Stimulated activated CD4-positive, alpha-beta T cell treated with anti-CD3 and anti-CD28 coated beads, Interleukin-12 subunit alpha, Interleukin-12 subunit beta, amount 100 ng/mL, for 24 hours (primary cell): ENCODE results near the gene BORCS6.
A peak's percentile ranks its signal among the peaks of the same experiment; 100 is the strongest.
"Not testable (repeated sequence)": the region's sequence is repeated elsewhere in the genome, so short reads cannot be mapped to it uniquely, and the experiment has no call there.

ENCODE experiments used
- DNase-seq, 2 experiments: peaks; one replicate each; pipeline ENCODE4 v3.0.0-alpha.2; 2020; ENCODE audit warnings: low read depth in 2 of 2

Gene BORCS6

DNA sequence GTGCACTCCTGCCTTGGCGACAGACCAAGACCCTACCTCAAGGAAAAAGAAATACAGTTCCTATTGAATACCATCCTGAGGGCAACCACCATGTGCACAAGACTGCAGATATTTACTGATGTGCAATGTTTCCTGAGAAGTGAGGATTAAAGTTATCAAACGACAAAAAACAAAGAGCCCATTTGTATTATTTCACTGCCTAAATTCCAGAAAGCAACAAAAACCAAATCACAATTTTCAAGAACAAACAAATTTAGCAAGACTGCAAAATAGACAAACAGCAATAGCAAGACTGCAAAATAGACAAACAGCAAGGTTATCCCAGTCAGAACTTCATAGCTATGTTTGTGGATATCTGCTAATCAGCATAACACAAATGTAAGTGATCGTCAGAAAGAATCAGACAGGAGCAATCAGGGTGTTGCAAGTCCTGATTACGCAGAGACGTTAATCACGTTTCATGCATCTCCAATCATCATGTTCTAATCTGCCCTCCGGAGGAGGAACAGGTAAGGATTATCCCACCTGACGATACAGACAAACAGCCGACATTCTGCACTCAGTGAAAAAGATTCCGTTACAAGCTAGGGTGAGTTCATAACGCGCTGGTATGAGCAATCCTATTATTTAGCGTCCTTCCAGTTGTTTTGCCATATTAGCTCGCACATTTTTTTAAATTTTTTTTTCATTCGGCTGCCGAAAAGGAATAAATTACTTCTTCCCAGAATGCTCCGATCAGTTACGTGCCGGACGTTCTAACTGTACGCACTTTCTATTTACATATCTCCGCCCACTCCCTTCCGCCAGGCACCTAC, 16.7 kb downstream of the BORCS6 start:
- DNase-seq, result peak in 1 of 2 experiments; percentile 75

DNA sequence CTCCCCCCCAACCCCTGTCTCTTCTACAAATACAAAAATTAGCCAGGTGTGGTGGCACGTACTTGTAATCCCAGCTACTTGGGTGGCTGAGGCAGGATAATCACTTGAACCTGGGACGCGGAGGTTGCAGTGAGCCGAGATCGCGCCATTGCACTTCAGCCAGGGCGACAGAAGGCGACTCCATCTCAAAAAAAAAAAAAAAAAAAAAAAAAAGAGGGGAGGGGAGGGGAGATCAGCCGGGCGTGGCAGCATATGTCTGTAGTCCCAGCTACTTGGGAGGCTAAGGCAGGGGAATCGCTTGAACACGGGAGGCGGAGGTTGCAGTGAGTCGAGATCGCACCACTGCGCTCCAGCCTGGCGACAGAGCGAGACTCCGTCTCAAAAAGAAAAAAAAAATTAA, 19.8 kb downstream of the BORCS6 start:
- not testable (repeated sequence) for DNase-seq

DNA sequence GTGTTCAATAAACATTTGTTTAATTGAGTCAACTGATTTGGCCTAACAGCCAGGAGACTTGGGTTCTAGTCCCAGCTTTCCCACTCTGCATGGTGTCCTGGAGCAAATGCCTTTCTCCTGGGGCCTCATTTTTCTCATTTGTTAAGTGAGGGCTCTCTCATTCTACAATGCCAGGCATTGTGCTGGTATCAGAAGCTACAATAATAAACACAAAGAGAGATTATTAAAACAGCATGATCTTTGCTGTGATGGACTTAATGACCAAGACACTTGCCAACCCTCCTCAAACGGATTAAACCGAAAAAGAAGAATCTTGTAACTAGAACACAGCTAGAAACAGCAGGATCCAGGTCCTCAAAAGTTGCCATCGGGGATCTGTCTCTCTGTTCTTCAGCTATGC, 22.5 kb downstream of the BORCS6 start:
- no peak for DNase-seq

DNA sequence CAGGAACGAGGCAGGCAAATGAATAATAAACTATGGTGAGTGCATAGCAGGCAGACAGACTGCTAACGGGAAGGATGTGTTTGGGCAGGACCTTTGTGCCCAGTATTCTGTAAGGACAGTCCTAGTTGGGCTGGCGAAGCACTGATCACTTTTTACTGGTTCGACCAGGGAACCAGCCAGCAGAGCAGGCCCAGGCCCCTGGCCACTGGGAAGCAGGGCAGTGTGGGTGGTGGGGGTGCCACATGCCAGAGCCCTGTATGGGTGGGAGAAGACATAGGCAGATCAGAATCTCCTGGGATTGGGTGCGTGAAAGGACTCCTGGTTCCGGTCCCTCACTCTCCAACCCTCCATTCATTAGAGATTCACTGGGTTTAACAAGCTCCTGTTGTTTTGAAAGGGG, 23.2 kb downstream of the BORCS6 start:
- no peak for DNase-seq

DNA sequence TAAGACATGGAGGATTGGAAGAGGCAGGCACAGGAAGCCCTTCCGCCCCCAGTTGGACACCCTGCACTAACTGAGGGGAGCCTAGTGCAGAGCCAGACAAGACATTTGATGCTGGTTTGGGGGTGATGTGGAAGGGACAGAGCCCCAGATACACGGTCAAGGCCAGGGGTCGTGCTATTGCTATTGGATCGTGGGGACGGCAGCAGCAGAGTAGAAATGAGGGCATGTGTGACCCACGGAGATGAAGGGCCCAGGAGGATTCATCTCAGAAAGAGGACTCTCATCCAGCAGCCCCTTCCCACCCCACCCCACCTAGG, 25.2 kb downstream of the BORCS6 start:
- no peak for DNase-seq

DNA sequence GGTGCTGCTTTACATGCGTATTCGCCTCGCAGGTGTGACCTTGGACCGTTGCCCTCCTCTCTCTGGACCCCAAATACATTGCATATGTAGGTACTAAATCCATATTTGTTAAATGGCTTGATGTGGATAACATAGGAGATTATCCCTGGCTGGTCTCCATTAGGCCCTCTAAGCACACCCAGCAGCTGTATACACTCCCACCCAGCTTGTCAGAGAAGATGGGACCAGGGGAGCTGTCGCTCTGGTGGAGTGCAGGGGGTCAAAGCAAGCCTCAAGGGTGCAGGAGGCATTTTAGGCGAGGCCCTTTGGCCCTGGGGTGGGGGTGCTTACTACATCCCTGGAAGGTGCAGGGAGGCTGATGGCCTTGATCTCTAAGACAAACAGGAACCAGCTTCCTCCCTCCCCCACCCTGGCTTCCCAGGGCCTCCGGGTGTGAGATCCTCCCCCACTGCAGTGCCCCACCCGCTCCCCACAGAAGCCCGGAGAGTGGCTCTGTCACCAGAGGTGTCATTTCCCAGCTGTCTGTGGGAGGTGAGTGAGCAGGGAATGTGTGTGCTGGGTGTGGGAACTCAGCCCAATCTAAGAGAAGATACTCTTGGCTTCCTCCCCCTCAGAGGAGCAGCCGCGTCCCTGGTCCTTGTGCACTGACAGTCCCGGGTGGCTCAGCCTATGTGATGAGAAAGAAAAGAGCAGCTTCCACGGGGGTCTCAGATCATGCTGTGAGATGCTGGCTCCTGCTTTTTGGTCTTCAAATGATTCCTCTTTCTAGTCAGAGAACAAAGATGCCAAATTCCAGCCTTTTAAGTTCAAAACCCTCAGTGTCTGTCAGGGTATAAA, 25.8 kb downstream of the BORCS6 start:
- DNase-seq, result peak; percentile 61 to 79

DNA sequence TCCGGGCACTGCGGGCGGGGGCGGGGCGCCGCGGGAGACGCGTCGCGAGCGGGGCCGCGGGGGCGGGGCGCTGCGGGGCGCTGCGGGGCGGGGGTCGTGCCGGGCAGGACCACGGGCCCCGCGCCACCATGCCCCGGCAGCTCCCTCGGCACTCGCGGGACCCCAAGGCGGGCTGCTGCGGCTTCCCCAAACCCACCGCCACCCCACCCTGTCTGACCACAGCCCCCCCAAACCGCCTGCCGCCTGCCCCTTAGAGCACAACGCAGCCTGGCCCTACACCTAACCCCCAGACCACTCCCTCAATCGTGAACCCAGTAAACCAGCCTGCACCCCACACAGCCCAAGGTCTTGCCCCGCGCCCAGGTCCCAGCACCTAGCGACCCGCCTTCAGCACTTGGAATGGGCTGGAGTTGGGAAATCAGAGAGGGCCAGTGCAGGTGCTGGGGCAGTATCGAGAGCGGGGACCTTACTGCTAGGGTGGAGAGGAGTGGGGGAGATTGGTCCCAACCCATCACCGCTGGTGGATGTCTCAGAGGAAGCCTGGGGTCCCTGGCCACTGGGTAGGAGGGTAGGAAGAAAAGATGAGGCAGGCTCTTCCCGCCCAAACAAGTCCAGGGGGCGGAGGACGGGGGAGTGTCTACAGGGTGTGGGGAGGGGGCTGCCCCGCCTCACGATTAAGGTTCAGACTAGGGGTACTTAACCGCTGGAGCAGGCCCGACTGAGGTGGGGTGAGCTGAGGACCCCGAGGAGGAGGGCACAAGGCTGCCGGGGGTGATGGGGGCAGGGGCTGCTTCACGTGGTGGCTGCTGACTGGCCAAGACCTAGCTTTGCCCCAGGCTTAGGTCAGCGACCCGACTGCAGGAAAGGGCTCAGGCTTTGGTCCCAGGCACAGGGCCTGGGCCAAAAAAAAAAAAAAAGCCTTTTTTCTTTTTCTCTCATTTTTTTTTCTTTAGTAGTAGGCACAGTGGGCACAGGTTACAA, 26.7 kb downstream of the BORCS6 start:
- no peak for DNase-seq

DNA sequence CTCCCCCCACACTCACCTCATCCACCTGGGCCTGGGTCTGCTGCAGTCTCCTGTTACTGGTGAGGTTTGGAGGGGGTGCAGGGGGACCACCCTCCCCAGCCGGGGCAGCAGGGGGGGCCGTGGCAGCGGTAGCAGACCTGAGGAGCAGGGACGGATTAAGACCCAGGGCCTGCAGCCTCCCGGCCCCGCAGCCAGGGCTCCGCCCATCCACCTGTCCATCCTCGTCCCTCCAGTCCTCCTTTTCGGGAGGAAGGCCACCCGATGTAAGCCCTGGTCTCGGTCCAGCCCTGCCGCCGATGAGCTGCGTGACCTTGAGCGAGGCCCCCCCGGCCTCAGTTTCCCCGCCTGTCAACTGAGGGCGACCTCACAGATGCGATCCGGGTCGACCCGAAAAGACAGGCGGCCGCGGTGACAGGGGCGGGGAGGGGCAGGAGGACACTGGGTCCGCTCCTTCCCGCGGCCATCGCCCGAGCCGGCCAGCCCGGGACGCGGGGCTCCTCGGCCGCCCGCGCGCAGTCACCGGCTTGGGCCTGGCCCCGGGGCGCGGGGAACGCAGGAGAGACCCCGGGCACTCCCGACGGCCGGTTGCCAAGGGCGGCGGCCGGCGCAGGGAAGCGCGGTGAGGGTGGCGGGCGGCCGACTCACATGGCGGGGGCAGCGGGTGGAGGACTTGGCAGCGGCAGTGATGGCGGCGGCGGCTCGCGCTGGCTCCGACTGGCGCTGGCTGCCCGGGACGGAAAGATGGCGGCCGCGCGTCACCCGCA, 27.6 kb downstream of the BORCS6 start, which contains the start of gene VAMP2:
TSS of gene VAMP2 (minus strand) at position 716 of the 764 bp plus-strand sequence. CDS start at position 647, 69 bp downstream.
- peak; percentile 65 to 71 for DNase-seq

DNA sequence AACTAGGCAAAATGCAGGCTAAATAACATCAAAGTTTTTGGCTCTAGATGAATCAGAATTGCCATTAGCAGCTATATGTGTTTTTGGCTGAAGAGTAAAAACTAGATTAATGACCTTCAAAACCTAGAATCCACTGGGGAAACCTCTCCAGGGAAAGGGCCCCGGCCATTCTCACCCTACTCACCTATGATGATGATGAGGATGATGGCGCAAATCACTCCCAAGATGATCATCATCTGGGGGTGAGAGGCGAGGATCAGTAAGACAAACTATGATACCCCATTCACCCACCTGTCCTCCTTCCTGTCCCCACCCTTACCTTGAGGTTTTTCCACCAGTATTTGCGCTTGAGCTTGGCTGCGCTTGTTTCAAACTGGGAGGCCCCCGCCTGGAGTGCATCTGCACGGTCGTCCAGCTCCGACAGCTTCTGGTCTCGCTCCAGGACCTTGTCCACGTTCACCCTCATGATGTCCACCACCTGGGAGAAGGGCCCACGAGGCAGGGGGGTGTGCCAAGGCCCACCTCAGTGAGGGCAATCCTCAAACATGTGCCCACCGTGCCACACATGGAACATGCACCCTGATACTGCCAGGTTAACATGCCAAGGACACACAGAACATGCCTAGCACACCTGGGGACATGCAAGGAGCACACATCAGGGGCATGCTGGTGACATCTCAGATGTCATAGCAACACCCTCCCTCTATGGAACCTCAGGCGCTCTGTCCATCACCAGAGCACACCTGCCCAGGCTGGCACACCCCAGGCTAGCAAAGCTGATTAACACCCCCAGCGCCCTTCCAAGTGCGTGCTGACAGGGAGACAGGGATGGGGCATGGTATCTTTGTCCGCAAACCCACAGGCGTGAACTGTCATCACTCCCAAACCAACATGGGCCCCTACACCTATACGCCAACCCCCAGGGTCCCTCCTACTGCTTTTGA, 28.4 kb downstream of the BORCS6 start:
- no peak for DNase-seq

DNA sequence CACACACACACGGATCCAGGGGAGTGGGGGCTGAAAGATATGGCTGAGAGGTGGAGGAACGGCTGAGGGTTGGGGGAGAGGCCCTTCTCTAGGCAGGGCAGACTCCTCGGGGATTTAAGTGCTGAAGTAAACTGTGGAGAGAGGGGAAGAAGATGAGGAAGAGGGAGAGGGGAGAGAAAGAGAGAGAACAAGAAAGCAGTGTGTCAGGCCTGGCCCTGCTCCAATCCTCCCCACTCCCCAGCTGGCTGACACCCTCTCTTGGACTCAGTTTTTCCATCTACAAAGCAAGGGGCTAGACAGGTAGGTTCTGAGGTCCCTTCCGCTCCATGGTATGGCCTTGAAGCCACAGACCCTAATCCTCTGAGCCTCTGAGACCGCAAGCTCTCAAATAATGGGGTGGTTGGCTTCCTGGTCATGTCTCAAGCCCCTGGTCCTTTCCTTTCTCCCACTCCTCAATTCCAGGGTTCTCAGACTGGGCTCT, 29.2 kb downstream of the BORCS6 start:
- no peak for DNase-seq

DNA sequence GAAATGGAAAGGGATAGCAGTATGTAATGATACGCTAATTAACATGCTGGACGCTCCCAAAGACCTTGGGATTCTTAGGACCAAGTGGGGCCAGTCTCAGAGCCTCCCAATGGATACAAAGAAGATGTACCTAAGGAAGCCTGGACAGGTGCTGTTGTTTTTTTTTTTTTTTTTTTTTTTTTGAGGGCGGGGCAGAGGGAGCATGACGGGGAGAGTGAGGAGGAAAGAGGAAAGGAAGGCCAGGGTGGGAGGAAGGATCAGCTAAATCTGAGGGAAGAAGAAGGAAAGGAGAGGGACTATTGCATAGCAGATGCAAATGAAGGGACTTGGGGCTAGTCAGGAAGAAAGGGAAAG, 29.8 kb downstream of the BORCS6 start:
- DNase-seq, result no peak

DNA sequence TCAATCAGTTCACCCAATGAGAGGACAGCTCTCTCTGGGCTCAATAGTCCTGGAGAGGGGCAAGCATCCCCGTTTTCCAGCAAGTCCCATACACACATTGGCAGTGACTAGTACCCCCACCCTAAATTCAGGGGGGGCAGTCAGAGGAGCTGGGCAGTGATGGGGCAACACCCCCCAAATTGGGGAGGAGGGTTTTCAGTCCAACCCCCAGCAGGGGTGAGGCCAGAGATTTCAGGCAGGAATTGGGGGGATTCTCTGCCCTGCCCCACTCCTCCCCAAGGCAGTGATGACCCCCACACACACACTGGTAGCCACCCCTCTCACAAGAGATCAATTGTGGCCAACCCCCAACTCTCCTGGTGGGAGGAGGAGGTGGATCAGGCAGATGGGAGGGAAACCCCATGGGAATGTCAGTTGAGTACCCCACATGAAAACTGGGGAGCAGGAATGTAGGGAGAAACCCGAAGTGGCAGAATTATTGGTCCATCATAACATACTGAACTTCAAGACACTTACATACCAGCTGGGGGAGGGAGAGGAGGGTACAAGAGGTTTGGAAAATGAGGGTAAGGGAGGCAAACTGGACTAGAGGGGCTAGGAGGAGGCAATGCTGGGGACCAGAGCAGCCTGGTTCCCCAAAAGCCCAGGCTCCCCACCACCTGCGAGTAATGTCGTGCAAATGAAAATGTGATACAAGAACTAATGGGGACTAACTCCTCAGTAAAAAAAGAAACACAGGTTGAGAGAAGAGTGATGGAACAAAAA, 30.3 kb downstream of the BORCS6 start:
- DNase-seq, result no peak

DNA sequence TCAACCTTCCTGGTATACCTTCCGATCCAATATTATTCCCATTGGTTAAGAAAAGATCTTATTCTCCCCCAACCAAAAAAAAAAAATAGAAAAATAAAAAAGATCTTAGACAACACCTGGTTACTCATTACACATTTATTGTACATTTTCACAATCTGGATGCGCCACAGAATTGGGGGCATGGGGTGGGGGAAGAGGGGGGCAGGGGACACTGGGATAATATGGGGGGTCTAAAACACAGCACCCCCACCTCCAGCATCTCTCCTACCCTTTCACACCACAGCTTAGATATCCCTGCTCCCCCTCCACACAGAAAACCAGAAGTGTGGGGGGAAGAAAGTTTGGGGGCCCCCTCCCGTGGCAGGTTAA, 31.0 kb downstream of the BORCS6 start:
- DNase-seq, result no peak

DNA sequence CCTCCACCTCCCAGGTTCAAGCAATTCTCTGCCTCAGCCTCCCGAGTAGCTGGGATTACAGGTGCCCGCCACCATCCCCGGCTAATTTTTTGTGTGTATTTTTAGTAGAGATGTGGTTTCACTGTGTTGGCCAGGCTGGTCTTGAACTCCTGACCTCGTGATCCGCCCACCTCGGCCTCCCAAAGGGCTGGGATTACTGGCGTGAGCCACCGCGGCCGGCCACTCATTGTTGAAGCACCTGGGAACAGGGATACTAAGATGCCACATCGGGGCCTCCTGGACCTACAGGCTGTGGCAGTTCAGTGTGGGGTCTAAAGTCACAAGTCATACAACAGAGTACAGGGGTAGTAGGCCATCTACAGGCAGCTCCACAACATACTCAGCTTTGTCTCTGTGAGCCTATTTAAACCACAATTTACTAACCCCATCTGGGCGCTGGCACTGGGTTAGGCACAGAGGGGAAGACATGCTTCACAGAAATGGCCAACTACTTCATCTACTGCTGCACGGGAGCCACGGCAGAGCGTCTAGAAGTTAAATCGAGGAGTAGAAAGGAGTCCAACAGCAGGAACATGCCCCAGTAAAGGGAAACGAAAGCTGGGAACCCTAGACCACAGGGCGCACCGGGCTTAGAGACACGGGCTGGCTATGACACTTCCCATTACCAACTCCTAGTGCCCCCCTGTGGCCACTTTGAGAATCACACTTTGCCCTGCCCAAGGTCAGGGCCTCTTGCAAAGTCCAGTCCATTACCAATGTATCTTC, 31.5 kb downstream of the BORCS6 start:
- DNase-seq, result peak; percentile 63 to 90

DNA sequence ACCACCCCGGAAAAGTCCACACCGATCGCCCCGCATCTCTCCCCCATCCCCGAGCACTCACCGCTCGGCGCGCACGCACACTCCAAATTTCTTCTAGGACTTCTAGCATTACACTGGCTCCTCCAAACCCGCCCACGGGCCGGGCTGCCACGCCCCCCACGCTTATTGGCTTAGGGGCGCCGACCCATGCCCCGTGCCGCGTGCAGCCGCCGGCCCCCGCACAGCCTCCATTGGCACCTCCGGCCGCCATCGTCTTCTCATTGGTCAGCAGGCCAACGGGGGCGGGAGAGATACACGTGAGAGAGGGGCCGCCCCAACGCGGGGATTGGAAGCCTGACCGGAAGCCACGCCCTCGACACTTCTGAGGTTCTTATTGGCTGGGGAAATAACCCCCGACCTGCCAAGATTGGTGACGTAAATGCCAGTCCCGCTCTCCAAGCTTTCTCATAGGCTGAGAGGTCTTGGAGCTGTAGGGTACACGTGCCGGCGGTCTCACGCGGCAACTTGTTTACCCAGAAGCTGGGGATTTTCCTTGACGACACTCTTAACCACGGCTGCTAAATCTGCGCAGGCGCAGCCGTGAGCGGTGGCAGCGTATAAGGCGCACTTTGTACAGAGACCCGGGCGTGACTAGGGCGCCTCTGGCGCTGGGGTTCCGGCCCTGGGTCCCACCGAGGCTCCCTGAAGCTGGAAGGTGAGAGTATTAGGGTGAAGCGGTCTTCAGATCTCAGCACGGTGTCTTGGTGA, 33.6 kb downstream of the BORCS6 start:
- peak; percentile 100 for DNase-seq

DNA sequence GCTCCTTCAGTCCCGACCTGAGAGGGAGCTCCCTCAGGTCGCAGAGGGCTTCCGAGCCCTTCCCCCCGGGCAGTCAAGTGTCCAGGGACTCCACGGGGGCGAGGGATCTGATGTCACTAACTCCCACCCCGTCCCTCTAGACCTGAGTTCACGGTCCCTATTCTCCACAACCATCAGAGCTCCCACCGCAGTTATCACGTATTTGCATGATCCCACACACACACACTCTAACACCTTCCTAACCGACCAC, 34.1 kb downstream of the BORCS6 start:
- DNase-seq, result no peak

DNA sequence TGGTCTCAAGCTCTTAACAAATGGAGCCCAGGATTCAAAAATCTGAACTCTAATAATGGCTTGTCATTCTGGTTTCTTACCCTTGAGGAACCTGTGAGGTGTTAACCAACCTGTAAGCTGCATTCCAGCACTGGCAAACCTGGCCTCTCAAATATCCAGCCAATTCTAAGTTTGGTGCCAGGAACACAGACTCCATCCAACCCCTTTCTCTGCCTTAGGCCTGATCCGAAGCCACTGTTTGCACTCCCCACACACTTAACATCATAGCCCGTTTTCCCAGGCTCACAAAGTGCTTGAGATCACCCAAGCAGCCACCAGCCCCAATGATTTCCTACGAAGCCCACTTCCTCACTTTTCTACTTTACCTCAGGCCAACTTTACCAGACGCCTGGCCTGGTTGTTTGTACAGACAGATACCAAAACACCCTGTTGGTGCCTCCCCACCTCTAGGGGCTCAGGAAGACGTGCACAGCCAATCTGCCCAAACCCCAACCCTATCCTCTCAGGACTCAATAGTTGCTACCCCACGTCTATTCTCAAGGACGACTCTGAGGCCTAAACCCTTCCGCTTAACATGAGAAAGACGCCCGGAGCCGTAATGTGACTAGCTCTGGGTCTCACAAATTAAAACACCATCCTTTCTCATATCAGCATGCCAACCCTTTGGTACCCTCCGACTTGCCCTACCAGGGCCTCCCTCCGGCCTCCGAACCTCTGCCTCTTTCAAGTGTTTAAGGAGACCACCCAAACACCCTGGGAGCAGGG, 34.6 kb downstream of the BORCS6 start:
- no peak for DNase-seq
